Measurements from ENCODE around the gene ANO4.
"Not testable (repeated sequence)": the region's sequence is repeated elsewhere in the genome, so short reads cannot be mapped to it uniquely, and the experiment has no call there.

Gene ANO4

DNA sequence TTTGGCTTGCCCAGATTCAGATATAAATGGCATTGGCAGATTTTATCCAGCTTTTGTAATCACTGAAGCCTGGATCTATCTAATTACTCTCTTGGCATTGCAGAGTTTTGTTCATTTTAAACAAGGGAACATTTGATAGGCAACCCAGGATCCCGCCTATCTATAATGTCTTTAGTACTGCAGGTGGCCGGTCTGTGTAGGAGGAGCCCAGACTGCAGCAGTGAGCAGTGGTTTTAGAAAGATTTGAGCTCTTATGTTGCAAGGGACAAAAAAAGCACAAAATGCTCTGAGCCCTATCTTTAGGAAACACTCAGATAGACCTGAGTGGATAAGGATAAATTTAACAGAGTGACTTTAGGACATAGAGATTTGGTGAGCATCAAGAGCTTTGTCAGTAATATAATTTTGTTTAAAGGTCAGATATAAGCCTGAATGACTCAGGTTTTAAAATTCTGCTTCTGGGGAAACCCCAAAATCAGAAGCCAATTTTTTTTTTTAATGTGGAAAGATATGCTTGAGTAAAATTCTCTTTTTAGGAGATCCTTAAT lies 250.0 kb downstream of the ANO4 start:
- DNase-seq (ENCODE audit: low read depth) = no peak

GRCh38 chr12:101045486-101046464 lies 251.2 kb downstream of the ANO4 start:
- DNase-seq (ENCODE audit: low read depth) = no peak

DNA sequence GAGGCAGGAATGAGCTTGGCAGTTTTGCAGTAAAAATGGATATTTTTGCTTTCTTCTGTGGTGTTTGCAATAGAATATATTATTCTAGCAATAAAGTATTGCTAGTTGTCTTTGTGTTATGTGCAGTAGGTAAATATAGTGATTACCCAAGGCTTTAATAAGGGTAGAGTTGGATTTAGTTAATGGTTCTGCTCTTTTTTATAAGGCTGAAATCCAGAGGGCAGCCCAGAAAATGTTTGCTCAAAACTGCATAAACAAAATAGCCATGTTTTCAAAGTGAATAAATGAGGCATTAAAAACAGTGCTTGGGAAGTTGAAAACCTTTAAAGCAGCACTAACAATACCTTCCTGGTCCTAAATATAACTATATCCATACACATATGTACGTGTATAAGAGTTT lies 253.1 kb downstream of the ANO4 start:
- no peak for DNase-seq (ENCODE audit: low read depth)

GRCh38 chr12:101050631-101051030 lies 256.1 kb downstream of the ANO4 start:
- no peak for DNase-seq (ENCODE audit: low read depth)

DNA sequence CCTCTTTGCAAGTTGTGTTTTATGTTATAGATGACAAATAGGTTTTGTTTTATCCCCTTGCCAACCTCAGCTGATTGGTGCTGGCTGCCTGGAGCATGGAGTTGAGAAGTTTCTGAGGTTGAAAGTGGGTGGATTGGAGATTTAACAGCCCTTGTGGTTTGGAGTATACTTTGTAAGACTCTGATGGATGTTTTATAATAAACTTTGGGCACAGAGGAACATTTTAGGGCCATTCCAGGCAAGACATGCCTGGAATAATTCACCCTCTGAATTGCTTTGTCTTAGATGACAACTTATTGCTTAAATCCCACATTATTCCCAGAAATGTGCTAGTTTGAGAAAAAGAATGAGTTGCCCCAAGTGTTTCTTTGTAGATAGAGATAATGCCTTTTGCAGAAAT lies 256.6 kb downstream of the ANO4 start:
- DNase-seq (ENCODE audit: low read depth) = no peak

- DNase-seq (ENCODE audit: low read depth) = no peak
Observed at GRCh38 chr12:101051901-101052550, 257.4 kb downstream of the ANO4 start.

- DNase-seq (ENCODE audit: low read depth) = no peak
Observed at GRCh38 chr12:101053203-101053602, 258.6 kb downstream of the ANO4 start.

GRCh38 chr12:101055940-101056339 lies 261.4 kb downstream of the ANO4 start:
- DNase-seq (ENCODE audit: low read depth) = no peak

- not testable (repeated sequence) for DNase-seq (ENCODE audit: low read depth)
Observed at GRCh38 chr12:101062508-101062907, 267.9 kb downstream of the ANO4 start.

DNA sequence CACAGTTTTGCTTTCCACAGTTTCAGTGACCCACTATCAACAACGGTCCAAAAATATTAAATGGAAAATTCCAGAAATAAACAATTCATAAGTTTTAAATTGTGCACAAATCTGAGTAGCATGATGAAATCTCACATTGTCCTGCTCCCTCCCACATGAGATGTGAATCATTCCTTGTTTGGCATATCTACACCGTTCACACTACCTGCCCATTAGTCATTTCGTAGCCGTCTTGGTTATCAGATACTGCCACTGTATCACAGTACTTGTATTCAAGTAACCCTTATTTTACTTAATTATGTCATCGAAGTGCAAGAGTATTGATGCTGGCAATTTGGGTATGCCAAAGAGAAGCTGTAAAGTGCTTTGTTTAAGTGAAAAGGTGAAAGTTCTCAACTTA lies 270.1 kb downstream of the ANO4 start:
- DNase-seq (ENCODE audit: low read depth) = no peak

- no peak for DNase-seq (ENCODE audit: low read depth)
Observed at GRCh38 chr12:101066489-101066888, 271.9 kb downstream of the ANO4 start.

DNA sequence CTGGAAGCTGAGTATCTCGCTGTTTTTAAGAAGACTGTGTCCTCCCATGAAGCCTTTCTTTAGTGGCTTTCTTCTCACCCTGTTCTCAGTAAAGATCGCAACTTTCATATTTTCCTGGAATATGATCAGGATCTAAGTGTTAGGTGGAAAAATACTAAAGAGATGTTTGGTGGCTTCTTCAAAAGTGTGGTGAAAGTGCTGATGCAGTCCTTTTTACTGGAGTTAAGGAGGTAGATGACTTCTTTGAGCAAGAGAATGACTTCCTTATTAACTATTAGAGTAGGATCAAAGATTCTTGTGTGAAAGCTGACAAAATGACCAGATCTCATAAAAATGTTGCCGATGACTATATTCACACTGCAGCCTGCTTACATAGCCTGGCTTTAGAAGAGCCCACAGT lies 273.8 kb downstream of the ANO4 start:
- DNase-seq (ENCODE audit: low read depth) = no peak

DNA sequence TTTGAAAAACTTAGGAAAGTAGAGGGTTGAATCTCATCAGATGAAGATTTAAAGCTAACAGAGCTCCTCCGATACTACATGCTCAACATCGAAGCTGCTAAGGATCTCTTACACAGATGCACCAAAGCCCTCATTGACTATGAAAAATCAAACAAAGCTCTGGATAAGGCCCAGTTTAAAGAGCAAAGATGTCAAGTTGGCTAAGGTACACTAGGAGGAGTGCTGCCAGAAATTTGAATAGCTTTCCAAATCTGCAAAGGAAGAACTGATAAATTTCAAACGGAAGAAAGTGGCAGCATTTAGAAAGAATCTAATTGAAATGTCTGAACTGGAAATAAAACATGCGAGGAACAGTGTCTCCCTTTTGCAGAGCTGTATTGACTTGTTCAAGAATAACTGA lies 274.3 kb downstream of the ANO4 start:
- DNase-seq (ENCODE audit: low read depth) = no peak

DNA sequence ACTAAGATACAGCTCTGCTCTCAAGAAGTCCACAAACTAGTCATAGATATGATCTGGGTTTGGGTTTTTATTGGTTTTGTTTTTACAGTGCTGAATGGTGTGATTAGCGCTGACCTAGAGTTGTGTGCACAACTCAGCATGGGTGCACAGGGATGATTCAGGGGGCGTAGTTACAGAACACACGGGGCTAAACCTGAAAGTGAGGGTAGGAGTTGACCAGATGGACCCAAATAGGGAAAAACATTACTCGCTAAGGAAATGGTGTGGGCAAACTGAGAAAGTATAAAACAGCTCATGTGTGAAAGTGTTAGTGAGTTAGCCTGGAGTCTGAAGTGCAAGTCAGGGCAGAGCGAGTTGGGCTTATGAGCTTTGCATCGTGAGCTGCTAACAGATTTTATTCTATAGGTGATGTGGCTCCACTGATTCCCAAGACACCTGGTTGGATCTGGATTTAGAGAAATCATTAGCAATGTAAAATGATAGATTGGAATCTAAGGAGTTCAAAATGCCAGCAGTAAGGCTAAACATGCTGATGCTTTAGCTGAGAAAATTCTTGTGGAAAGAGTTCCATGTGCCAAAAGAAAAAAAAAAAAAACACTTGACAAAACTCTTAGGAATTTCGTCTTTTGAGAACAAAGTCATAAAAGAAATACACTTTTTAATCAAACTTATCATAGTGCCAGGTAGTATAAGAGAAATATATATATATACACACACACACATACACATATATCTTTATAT lies 280.5 kb downstream of the ANO4 start:
- no peak for DNase-seq (ENCODE audit: low read depth)

- DNase-seq (ENCODE audit: low read depth) = no peak
Observed at GRCh38 chr12:101076921-101077320, 282.3 kb downstream of the ANO4 start.

DNA sequence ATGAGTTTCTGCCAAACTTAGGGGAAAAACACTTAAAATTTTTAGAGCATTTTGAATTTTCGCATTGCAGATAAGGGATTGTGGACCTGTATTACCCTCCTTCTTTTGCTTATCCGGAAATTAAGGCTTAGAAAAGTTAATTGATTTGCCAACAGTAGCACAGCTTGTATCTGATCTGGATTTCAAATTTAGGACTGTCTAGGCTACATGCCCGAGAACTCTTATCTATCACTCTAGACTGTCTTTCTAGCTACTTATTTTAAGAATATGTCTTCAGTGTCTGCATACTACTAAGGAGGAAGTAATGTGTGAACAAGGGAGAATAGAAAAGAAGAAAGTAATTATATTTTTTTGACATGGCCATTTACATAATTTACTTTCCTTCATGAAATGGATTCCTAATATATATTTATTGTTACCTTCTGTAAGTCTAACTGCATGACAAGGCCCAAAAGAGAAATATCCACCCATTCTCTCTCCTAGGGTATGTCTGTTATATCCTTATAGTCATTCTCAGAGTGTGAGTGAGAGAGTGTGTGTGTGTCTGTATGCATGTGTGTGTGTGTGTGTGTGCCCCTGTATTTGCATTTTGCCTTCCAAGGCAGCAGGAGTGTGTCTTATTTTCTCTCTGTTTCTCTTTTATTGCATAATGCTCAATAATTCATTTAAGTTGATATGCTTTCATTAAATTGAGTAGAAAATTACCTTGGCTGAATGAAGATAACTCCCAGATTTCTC lies 283.4 kb downstream of the ANO4 start:
- no peak for DNase-seq (ENCODE audit: low read depth)

- no peak for DNase-seq (ENCODE audit: low read depth)
Observed at GRCh38 chr12:101078536-101079285, 284.1 kb downstream of the ANO4 start.

GRCh38 chr12:101082706-101083105 lies 288.1 kb downstream of the ANO4 start:
- no peak for DNase-seq (ENCODE audit: low read depth)

DNA sequence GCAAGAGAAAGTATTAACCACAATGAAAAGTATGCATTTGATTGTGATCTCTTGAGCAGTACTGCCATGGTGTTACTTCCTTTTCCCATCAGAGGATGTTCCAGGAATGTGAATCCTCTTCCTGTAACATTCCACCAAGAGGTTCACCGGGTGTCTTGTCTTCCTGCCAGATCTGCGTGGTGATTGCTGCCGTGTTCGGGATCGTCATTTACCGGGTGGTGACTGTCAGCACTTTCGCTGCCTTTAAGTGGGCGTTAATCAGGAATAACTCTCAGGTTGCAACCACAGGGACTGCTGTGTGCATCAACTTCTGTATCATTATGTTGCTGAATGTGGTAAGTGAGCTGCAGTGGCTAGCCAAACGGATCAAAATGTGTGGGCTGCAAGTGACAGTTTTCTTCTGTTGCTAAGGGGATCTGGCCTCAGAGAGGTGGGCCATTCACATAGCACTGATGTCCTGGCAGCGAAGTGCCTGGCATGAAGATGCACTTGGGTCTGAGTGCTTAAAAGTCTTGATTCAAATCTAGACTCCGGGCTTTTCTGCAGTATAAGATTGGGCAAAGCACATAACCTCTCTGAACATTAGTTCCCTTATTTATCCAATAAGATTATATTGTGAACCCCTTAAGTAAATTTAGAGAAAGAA lies 292.0 kb downstream of the ANO4 start:
- no peak for DNase-seq (ENCODE audit: low read depth)

DNA sequence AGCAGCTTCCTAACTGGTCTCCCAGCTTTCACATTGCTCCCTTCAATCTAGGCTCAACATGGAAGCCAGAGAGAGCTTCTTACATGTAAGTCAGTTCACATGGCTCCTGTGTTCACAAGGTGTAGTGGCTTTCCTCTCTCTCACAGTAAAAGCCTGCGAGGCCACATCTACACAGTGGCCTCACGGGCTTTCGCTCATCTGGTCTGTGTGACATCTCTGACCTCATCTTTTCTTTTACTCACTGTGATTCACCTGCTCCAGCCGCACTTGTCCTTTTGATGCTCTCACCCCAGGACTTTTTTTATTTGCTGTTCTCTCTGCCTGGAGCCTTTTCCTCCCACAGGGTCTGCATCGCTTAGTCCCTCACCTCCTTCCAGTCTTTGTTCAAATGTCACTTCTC lies 293.3 kb downstream of the ANO4 start:
- DNase-seq (ENCODE audit: low read depth) = no peak
